Measurements from ENCODE around the gene ZACN.
"Not testable (repeated sequence)": the region's sequence is repeated elsewhere in the genome, so short reads cannot be mapped to it uniquely, and the experiment has no call there.

Gene ZACN

GRCh38 chr17:76078860-76079534 is at the start of gene ZACN:
Gene ZACN (plus strand): TSS chr17:76079182. CDS start chr17:76079265, 83 bp downstream.
- FAIRE-seq, result no peak

GRCh38 chr17:76032073-76032779 is 46.8 kb upstream of the ZACN start:
- no peak for FAIRE-seq

DNA sequence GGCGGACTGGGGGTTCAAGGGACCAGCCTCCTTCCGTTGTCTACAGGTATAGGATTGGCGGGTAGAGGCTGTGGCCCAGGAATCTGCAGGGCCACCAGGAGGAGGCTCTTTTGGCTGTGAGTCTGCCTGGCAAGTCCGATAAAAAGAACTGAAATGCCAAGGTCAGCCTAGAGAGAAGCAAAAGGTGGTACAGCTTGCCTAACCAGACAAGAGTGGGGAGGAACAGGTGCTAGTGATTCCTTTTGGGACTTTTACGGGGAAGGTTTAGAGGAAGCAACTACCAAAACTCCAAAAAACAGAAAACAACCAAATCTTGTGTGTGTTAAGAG is 46.2 kb upstream of the ZACN start:
- FAIRE-seq, result no peak

DNA sequence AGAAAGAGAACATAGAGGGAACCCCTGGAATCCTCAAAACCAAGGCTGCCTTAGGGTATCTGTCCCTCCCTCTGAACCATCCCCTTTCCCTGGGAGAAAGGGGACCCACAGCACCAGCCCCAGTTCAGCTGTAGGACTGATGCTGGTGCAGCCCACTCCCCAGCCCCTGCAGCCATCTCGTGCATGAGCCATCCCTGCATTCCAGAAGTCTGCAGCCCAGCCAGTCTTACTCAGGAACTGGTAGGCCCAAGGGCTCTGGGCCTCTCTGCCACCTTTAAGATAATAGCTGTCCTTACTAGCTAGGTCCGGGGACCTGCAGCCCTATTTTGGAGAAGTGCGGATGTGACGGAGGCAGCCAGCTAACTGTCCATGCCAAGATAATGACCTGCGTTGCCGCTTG is 45.8 kb upstream of the ZACN start:
- FAIRE-seq, result no peak

DNA sequence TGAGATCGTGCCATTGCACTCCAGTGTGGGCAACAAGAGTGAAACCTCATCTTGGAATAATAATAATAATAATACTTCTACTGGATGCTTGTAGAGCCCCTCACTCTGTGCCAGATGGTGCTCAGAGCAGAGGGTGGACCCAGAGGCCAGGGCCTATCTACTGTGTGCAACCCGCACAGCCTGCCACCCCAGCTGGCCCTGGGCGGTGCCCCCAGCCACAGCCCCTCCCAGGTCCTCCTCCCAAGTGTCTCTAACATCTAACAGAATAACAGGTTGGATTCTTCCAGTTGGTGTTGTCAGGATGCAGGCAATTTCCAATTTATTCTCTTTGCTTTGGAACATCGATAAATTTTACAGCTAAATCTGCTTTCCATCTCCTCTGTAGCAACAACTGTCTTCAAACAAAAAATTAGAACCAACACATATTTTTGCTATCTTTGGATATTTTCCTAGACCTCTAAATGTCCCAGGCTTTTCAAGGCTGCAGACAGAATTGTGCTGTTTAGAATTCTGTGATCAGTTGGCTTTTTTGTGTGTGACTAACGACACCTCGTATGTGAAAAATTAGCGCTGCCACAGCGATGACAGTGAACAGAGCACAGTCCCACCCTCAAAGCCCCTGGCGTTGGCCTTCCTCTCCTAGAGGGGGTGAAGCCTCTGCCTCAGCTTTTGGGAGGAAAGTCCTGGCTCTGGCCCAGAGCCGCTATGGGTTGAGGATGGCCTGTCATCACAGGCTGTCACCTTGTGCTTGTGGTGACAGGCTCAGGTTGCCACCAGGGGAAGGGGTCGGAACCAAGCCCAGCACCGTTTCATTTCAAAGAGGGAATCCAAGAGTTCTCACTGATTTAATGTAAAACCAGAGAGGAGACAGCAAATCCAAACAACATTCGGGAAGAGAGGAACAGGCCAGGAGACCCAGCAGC is 44.3 kb upstream of the ZACN start:
- FAIRE-seq, result no peak

- no peak for FAIRE-seq
Observed at GRCh38 chr17:76036497-76037261, 42.3 kb upstream of the ZACN start.

GRCh38 chr17:76038050-76038449 is 40.9 kb upstream of the ZACN start:
- FAIRE-seq, result no peak

DNA sequence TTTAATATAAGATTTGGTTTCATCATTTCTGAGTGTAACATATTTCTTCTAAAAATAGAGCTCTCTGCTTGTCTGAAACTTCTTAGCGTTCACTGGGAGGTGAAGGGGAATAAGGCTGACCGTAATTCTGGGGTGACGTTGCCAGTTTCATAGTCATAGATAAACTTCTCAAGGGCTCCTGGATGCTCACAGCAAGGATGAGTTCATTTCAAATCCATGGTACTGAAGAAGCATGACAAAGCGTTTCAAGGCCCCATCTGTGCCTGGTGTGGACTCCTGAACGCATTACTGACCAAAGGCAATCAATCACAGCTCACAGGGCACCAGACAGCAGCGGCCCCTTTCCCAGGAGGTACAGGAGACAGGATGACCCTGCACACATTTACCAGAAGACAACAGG is 39.9 kb upstream of the ZACN start:
- no peak for FAIRE-seq

GRCh38 chr17:76040376-76040775 is 38.6 kb upstream of the ZACN start:
- FAIRE-seq, result no peak

- FAIRE-seq, result not testable (repeated sequence)
Observed at GRCh38 chr17:76042868-76043267, 36.1 kb upstream of the ZACN start.

DNA sequence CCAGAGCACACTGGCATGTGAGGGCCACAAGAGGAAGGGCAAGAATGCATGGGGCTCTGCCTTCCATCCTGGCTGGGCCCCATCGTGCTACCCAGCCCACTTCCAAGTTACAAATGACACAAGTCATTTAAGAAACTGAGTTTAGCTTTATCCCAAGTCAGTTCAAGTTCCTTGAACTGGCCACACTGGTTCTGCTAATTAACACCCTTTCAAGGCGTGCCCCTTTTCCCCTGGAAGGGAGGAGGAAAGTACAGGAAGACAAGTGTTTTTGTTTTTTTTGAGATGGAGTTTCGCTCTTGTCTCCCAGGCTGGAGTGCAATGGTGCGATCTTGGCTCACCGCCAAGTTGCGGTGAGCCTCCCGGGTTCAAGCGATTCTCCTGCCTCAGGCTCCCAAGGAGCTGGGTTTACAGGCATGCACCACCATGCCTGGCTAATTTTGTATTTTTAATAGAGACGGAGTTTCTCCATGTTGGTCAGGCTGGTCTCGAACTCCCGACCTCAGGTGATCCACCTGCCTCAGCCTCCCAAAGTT is 34.4 kb upstream of the ZACN start:
- FAIRE-seq, result not testable (repeated sequence)

DNA sequence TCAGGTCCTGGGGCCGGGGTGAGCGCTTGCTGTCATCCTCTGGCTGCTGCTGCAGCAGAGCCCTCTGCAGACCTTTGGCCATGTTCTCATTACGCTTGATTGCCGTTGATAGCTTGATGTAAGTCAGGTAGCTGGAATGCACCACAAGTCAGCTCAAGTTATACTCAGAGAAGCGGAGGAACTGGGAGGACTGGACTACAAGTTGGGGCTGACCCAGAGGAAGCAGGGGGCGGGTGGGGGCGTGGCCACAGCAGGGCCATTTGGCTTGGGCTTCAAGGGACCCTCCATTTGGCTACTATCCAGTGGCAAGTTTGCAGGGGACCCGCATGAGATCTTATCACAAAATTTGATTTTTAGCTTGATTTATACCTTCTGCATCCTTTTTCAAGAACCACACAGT is 32.9 kb upstream of the ZACN start:
- no peak for FAIRE-seq

DNA sequence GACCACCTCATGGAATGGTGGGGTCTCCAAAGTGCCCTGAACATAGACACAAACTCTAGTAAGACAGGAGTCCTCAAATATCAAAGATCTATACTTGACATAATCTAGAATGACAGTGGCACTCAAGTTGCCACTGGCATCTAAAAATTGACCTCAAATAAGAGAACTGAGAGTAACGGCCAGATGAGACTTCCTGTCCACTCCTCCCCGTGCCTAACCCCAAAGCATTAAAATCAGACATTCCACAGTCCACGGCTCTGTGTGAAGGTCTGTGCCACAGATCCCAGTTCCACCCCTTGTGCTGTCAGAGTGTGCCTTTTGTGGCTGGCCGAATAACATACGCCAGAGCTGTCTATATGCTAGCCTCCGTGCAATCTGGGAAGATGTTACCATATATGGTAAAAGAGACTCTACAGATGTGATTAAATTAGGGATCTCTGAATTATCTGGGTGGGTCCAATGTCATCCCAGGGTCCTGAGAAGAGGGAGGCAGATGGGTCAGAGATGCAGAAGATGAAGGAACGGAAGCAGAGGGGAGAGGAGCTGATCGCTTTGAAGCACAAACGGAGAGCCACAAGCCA is 30.9 kb upstream of the ZACN start:
- no peak for FAIRE-seq

GRCh38 chr17:76048711-76049110 is 30.3 kb upstream of the ZACN start:
- FAIRE-seq, result no peak

- no peak for FAIRE-seq
Observed at GRCh38 chr17:76049239-76049638, 29.7 kb upstream of the ZACN start.

- FAIRE-seq, result no peak
Observed at GRCh38 chr17:76049836-76050537, 29.0 kb upstream of the ZACN start.

DNA sequence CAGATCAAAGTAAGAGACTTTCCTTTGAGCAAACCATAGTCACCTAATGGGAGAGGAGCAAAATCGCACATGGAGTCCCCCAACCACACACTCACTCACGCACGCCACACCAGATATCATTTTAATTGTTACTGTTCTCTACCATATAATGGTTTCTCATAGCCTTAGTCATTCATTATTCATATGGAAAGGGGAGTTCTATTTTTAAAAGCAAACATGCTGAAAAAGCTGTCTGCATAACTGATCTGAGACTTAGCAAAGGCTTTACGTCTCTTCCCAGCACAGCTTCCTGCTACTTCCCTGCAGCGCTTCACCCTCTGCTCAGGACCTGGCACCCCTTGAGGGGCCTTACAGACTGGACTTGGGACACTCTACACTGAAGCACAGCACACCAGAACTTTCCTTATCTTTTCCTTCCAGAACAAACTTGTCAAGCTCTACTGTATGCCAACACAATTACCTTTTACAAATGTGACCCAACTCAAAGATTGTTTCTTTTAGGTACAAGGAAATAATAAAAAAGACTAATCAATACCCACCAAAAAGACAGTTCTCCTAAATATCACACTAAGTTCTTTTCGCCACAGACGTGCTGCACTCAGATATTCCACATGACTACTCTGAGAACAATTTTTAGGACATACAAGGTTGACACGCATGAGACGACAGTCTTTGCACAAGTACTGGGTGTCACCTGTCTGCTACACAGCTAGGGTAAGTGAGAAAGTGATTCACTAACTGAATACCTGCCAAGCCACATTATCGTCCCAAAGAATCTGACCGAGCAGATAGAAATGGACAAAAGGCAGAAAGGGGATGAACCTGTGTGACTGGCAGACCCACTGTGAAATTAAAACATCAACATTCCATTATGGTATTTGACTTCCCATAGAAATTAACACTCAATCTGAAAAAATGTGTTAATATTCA is 28.2 kb upstream of the ZACN start:
- FAIRE-seq, result no peak

DNA sequence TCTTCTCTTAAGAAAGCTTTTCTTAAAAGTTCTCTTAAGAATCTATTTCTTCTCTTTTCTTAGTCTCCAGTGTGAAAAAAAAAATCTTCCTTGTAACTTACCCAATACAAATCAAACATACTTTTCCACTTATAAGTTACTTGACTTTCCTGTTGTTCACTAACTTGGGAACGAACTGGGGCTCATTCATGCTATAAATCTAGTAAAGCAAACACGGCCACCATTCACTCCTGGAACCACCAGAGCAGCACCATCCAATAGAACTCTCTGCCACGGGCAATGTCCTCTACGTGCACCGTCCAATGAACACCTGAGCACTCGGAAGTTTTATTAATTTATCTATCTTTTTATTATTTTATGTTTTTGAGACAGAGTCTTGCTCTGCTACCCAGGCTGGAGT is 27.4 kb upstream of the ZACN start:
- FAIRE-seq, result no peak

DNA sequence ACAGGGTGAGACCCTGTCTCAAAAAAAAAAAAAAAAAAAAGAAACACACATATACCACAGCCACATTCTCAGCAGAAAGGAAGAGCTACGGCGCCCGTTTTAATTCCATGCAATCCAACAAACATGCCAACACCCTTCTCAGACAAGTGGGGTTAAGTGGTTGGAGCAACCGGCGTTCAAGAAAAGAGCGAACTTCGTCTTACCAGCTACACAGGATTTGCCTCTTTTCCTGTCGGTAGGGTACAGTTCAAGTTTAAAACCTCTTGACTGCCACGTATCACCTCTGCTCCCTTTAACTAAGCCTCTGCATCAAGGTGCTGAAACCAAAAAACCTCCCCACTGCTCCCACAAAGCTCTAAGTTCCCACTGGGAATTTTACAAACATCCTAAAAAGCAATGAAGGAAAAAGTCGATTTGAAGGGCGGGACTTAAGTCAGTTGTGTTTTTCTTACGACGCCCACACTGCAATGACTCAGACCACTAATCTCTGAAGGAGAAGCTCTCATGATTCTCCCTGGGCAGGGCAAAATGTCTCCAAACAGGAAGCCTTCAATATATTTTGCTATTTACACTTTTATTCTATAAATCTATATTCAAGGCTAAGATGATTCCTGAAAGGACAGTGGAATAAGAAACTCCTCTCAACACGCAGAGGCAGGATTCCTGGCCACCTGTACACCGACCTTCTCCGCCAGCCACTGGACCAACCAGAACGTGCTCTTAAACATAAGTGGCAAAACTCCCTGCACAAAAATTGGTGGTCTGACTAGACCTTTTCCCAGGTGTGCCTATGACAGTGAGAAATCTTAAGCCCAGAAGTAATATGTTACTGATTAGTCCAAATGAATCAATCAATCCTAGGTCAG is 25.5 kb upstream of the ZACN start:
- FAIRE-seq, result no peak

GRCh38 chr17:76054112-76054476 is 24.9 kb upstream of the ZACN start:
- FAIRE-seq, result no peak

Data from G401.6 (cell line).